Mesothelial cell of epicardium (in vitro differentiated cells): ENCODE results near the gene HEMGN. TPM values are rescaled to one million over a fixed set of nuclear protein-coding genes. Genes with fewer than 3 reads are reported as not detected.

ENCODE experiments used
- DNase-seq, 2 experiments: peaks; one replicate each; pipeline ENCODE4 v3.0.0; 2021; ENCODE audit warnings: low spot score in 2 of 2; ENCODE audit not compliant: unreplicated experiment in 2 of 2
- H3K27ac Mint-ChIP-seq: 2 replicates; pipeline ENCODE4 v1.8.0; 2021; ENCODE audit warnings: mixed read lengths
- H3K27me3 Mint-ChIP-seq: 2 replicates; pipeline ENCODE4 v1.8.0; 2021; ENCODE audit warnings: low read depth, mixed read lengths
- H3K36me3 Mint-ChIP-seq: 2 replicates; pipeline ENCODE4 v1.8.0; 2021; ENCODE audit warnings: mixed read lengths
- H3K4me1 Mint-ChIP-seq: 2 replicates; pipeline ENCODE4 v1.8.0; 2021; ENCODE audit warnings: mixed read lengths
- H3K4me3 Mint-ChIP-seq: 2 replicates; pipeline ENCODE4 v1.8.0; 2021; ENCODE audit warnings: mild to moderate bottlenecking, moderate library complexity, mixed read lengths
- H3K9me3 Mint-ChIP-seq: 2 replicates; pipeline ENCODE4 v1.8.0; 2021; ENCODE audit warnings: mixed read lengths
- total RNA-seq: library from RNA; stranded (reverse); gene quantifications from 3 replicates; pipeline ENCODE4 v1.2.1, GENCODE V29; 2021
- TF ChIP-seq, protein P1 (sequence below): fragments of 200-600 bp; sonication (generic); IDR thresholded peaks from one replicate; pipeline ENCODE4 v1.5.0; 2021; ENCODE audit warnings: antibody characterized with exemption; ENCODE audit not compliant: unreplicated experiment

HEMGN gene
- total RNA-seq, 1 donor from 2014 or later = not detected

DNA sequence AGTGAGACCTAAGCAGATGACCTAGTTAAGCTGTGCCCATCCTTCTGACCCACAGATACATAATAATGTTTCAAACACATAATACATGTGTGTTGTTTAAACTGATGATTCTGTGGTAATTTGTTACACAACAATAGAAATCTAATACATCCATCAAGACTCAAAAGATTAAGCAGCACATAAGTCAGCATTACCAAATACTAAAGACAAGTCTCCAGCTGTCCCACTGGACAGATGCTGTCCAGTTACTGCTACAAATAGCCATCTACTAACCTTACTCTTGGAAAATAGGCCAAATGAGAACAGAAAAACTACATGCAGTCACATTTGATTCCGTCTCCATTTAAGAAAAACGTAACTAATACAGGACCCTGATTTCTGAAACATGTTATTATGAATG, 26.4 kb downstream of the HEMGN start:
- Mint-ChIP-seq H3K36me3 (peaks cover 20% of the 10 kb centered on the region), H3K27me3 (no peaks in the 10 kb centered on the region), H3K9me3 (no peaks in the 10 kb centered on the region), H3K27ac (no peak overlapping the region), H3K4me3 (no peak overlapping the region), H3K4me1 (no peaks in the 10 kb centered on the region)
- TF ChIP-seq, protein P1, sequence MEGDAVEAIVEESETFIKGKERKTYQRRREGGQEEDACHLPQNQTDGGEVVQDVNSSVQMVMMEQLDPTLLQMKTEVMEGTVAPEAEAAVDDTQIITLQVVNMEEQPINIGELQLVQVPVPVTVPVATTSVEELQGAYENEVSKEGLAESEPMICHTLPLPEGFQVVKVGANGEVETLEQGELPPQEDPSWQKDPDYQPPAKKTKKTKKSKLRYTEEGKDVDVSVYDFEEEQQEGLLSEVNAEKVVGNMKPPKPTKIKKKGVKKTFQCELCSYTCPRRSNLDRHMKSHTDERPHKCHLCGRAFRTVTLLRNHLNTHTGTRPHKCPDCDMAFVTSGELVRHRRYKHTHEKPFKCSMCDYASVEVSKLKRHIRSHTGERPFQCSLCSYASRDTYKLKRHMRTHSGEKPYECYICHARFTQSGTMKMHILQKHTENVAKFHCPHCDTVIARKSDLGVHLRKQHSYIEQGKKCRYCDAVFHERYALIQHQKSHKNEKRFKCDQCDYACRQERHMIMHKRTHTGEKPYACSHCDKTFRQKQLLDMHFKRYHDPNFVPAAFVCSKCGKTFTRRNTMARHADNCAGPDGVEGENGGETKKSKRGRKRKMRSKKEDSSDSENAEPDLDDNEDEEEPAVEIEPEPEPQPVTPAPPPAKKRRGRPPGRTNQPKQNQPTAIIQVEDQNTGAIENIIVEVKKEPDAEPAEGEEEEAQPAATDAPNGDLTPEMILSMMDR = no peak
- DNase-seq = no peak

DNA sequence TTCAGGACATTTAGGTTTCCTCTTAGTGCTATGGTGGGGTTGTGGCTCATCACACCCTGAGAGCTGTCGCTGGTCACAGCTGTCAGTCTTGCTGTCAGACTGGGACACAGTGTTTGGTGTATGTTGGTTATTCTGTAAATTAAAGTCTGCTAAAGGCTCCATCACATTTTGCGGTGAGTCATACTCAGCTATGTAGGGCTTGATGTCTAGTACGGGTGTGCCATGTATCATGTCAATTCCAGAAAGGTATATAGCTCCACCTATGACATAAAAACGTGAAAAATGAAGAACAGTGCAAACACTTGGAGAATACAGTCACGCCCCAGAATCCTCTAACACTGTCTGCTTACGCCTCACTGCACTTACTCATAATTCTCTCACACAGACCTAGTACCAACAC, 27.6 kb downstream of the HEMGN start:
- H3K36me3 Mint-ChIP-seq = peaks cover 21% of the 10 kb centered on the region
- no peak overlapping the region for H3K27ac Mint-ChIP-seq
- DNase-seq = no peak
- no peaks in the 10 kb centered on the region for H3K27me3 Mint-ChIP-seq
- H3K4me1 Mint-ChIP-seq = no peaks in the 10 kb centered on the region
- H3K9me3 Mint-ChIP-seq = no peaks in the 10 kb centered on the region
- TF ChIP-seq, protein P1 = no peak
- no peak overlapping the region for H3K4me3 Mint-ChIP-seq

DNA sequence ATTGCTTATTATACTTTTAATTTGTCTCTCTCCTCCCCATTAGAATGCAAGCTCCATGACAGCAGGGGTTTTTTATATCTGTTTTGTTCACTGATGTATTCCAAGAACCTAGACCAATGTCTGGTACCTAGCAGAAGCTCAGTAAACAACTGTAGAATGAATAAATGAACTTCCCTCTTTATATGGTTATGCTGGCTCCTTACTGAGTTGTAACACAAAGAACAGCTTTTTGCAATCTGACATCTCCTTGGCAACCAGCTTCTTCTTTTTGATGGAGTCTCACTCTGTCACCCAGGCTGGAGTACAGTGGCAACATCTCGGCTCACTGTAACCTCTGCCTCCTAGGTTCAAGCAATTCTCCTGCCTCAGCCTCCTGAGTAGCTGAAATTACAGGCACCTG, 29.3 kb downstream of the HEMGN start:
- Mint-ChIP-seq H3K27me3 (no peaks in the 10 kb centered on the region), H3K9me3 (no peaks in the 10 kb centered on the region), H3K27ac (no peak overlapping the region), H3K4me3 (no peak overlapping the region), H3K4me1 (no peaks in the 10 kb centered on the region), H3K36me3 (peaks cover 26% of the 10 kb centered on the region)
- TF ChIP-seq, protein P1 = no peak
- no peak for DNase-seq

DNA sequence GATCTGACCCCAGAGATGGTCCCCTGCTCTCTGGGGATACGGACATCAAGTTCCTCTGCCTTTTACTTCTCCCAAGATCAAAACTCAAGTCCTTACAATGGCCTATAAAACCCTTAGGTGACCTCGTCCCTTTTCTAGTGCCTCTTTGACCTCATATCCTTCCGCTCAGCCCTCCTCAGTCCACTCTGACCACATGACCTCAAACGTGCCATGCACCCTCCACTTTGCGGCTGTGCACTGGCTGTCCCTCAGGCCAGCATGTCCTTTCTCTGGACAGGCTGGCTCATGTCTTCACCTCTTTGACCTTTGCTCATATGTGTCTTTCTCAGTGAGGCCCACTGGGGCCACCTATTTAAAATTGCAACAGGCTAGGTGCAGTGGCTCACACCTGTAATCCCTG, 30.3 kb downstream of the HEMGN start:
- H3K36me3 Mint-ChIP-seq = peaks cover 23% of the 10 kb centered on the region
- H3K9me3 Mint-ChIP-seq = no peaks in the 10 kb centered on the region
- no peaks in the 10 kb centered on the region for H3K27me3 Mint-ChIP-seq
- no peak overlapping the region for H3K27ac Mint-ChIP-seq
- TF ChIP-seq, protein P1 = no peak
- no peak for DNase-seq
- no peaks in the 10 kb centered on the region for H3K4me1 Mint-ChIP-seq
- H3K4me3 Mint-ChIP-seq = no peak overlapping the region

DNA sequence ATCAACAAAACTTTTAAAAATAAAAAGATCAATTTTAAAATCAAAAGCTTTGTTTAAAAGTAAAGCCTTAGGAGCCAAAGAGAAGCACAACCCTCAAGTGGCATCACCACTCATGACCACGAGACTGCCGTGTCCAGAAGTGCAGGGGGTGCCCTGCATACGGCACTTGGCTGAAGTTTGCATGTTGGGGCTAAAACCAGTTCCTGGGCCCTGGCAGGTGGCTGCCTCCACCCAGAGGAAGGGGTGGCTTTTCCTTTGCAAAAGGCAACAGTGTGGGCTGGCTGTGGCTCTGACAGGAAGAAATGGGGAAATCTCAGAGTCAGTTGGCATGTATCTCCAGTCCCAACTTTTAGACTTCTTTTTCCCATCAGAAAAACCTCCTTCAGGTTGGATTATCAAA, 30.9 kb downstream of the HEMGN start:
- Mint-ChIP-seq H3K27me3 (no peaks in the 10 kb centered on the region), H3K36me3 (peaks cover 23% of the 10 kb centered on the region), H3K9me3 (no peaks in the 10 kb centered on the region)

More for the DNA sequence above, 30.9 kb downstream of the HEMGN start:
- H3K27ac Mint-ChIP-seq = no peak overlapping the region
- H3K4me3 Mint-ChIP-seq = no peak overlapping the region
- TF ChIP-seq, protein P1 = no peak
- DNase-seq = no peak
- H3K4me1 Mint-ChIP-seq = no peaks in the 10 kb centered on the region
